Left lung (tissue), 10 donors: ENCODE measurements around the gene KLC1. TPM values are rescaled to one million over a fixed set of nuclear protein-coding genes. Genes with fewer than 3 reads are reported as not detected.

ENCODE experiments used
- ATAC-seq: fragments of 200-7000 bp; cut with Tn5 transposase; one replicate; pipeline ENCODE4 v1.9.1; 2020; ENCODE audit warnings: moderate library complexity
- DNase-seq, 4 donors: peaks; one replicate each; pipeline ENCODE4 v3.0.0-alpha.2; 2013 to 2020
- H3K27ac ChIP-seq, 2 donors: fragments of 200-600 bp; sonication (generic) in 1 of 2; one replicate each; pipeline versions ENCODE4 v1.5.0 to v1.8.0; 2020 to 2021
- H3K27me3 ChIP-seq, 2 donors: fragments of 200-600 bp; sonication (generic) in 1 of 2; one replicate each; pipeline versions ENCODE4 v1.5.0 to v1.8.0; 2020 to 2021
- H3K36me3 ChIP-seq, 2 donors: fragments of 200-600 bp; sonication (generic) in 1 of 2; one replicate each; pipeline versions ENCODE4 v1.5.0 to v1.8.0; 2020 to 2021
- H3K4me1 ChIP-seq, 2 donors: fragments of 200-600 bp; one replicate each; pipeline ENCODE4 v1.8.0; 2021
- H3K4me3 ChIP-seq, 2 donors: fragments of 200-600 bp; sonication (generic) in 1 of 2; one replicate each; pipeline versions ENCODE4 v1.5.0 to v1.8.0; 2020 to 2021; ENCODE audit warnings: mild to moderate bottlenecking in 1 of 2
- H3K9me3 ChIP-seq, 2 donors: fragments of 200-600 bp; sonication (generic) in 1 of 2; one replicate each; pipeline versions ENCODE4 v1.5.0 to v1.8.0; 2020 to 2021
- intact Hi-C, 2 donors: fragments of 100-400 bp; cut with DNase I; formaldehyde crosslinking; loops; one replicate each; pipeline versions ENCODE4 v1.11.2 to v1.14.2; 2022
- polyA plus RNA-seq, 6 donors: library from polyadenylated mRNA; unstranded; fragments of 120-200 nt; gene quantifications; one replicate each; pipeline ENCODE4 v1.2.1, GENCODE V29; 2013; ENCODE audit not compliant: insufficient read length in 6 of 6
- total RNA-seq, 2 donors: library from RNA; stranded (reverse); fragmentation: NEBNext Ultra II Directional; extraction: Animal tissue kit (Norgen Biotek cat#: 25700); gene quantifications; one replicate each; pipeline ENCODE4 v1.2.1, GENCODE V29; 2021
- TF ChIP-seq, protein P1 (sequence below), 2 donors: fragments of 200-600 bp; sonication (generic) in 1 of 2; IDR thresholded peaks; one replicate each; pipeline versions ENCODE4 v1.5.0 to v1.8.0; 2021; ENCODE audit warnings: antibody characterized with exemption in 2 of 2
- donor health status: DM: no; HTN: yes; CAD: no.
- donor health status: DM: no; HTN: no; CAD: no.

Gene KLC1
- total and polyA plus RNA-seq, 8 donors = 126 to 185 (median 156) TPM

GRCh38 chr14:103683139-103683538, 54.1 kb downstream of the KLC1 start:
- ATAC-seq (no peak), DNase-seq (no peak)
- H3K9me3 ChIP-seq = no peaks in the 10 kb centered on the region
- no peak overlapping the region for H3K4me3 ChIP-seq
- no peaks in the 10 kb centered on the region for H3K4me1 ChIP-seq
- intact Hi-C loops = no loop called here
- peaks cover 3 to 100% of the 10 kb centered on the region in 2 donors for H3K36me3 ChIP-seq
- H3K27ac ChIP-seq = no peak overlapping the region
- H3K27me3 ChIP-seq = no peaks in the 10 kb centered on the region
- TF ChIP-seq, protein P1, sequence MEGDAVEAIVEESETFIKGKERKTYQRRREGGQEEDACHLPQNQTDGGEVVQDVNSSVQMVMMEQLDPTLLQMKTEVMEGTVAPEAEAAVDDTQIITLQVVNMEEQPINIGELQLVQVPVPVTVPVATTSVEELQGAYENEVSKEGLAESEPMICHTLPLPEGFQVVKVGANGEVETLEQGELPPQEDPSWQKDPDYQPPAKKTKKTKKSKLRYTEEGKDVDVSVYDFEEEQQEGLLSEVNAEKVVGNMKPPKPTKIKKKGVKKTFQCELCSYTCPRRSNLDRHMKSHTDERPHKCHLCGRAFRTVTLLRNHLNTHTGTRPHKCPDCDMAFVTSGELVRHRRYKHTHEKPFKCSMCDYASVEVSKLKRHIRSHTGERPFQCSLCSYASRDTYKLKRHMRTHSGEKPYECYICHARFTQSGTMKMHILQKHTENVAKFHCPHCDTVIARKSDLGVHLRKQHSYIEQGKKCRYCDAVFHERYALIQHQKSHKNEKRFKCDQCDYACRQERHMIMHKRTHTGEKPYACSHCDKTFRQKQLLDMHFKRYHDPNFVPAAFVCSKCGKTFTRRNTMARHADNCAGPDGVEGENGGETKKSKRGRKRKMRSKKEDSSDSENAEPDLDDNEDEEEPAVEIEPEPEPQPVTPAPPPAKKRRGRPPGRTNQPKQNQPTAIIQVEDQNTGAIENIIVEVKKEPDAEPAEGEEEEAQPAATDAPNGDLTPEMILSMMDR (IDR thresholded peaks at IDR 0.05) = no peak

DNA sequence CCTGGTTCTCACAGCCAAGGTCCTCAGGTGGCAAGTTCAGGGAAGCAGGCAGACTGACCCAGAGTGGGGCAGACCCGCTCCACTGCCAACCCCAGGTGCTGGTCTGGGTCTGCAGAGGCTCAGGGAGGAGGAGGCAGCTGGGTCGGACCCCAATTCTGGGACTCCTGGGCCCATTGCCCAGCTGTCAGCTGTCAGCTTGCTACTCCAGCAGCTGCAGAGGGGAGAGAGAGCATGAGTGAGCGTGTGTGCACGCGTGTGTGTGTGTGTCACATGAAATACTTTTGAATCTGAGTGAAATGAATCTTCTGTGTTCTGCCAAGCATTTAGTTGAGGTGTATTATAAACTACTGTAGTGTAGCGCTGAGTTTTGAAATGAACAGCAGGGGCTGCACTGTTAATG, 55.5 kb downstream of the KLC1 start:
- TF ChIP-seq, protein P1 (IDR thresholded peaks at IDR 0.05) = no peak

GRCh38 chr14:103684871-103685270, 55.9 kb downstream of the KLC1 start:
- H3K36me3 ChIP-seq = peaks cover 0 to 100% of the 10 kb centered on the region in 2 donors

More for the DNA sequence above, 55.5 kb downstream of the KLC1 start:
- intact Hi-C loops = no loop called here
- Histone ChIP-seq H3K27me3 (no peaks in the 10 kb centered on the region), H3K9me3 (no peaks in the 10 kb centered on the region), H3K27ac (no peak overlapping the region), H3K4me3 (no peak overlapping the region), H3K4me1 (no peaks in the 10 kb centered on the region), H3K36me3 (peaks cover 2 to 100% of the 10 kb centered on the region in 2 donors)
- ATAC-seq (no peak), DNase-seq (no peak)

GRCh38 chr14:103685276-103686211, 56.5 kb downstream of the KLC1 start:
- TF ChIP-seq, protein P1 (IDR thresholded peaks at IDR 0.05) = no peak
- H3K36me3 ChIP-seq = peaks cover 0 to 95% of the 10 kb centered on the region in 2 donors
- intact Hi-C loops = no loop called here

More at GRCh38 chr14:103684871-103685270, 55.9 kb downstream of the KLC1 start:
- DNase-seq (no peak), ATAC-seq (no peak)
- intact Hi-C loops = no loop called here
- Histone ChIP-seq H3K9me3 (no peaks in the 10 kb centered on the region), H3K27ac (no peak overlapping the region), H3K27me3 (no peaks in the 10 kb centered on the region), H3K4me3 (no peak overlapping the region), H3K4me1 (no peaks in the 10 kb centered on the region)
- TF ChIP-seq, protein P1 (IDR thresholded peaks at IDR 0.05) = no peak

DNA sequence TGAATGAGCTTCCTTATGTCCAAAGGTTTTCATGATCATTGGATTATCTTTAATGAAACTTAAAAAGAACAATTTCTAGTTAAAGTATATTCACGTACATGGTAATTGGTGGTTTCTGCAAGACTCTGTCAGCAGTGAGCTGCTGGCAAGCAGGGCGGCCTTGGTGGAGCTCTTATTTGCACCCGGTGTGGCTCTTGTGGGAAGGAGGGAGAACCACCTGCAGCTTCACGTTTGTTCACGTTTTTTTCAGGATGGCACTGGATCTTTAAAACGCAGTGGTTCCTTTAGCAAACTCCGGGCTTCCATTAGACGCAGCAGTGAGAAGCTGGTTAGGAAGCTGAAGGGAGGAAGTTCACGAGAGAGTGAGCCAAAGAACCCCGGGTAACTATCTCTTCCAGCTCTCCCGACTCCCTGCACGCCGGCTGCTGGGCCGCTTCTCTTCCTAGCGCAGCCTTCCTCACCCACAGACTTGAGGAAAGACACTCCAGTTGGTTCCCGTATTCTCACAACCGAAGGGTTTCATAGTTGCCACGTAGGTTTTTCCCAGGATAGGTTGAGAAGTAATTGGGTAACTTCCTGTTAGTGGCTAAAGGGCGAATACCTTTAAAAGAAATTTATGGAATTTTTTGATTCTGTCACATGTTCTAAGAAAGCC, 57.9 kb downstream of the KLC1 start:
- no peaks in the 10 kb centered on the region for H3K4me1 ChIP-seq
- TF ChIP-seq, protein P1 (IDR thresholded peaks at IDR 0.05) = no peak
- no peaks in the 10 kb centered on the region for H3K9me3 ChIP-seq
- DNase-seq (no peak), ATAC-seq (no peak)
- intact Hi-C loops = no loop called here
- H3K27ac ChIP-seq = peak overlapping the region in 1 of 2 donors; percentile 3
- H3K27me3 ChIP-seq = no peaks in the 10 kb centered on the region
- no peak overlapping the region for H3K4me3 ChIP-seq
- H3K36me3 ChIP-seq = peaks cover 0 to 92% of the 10 kb centered on the region in 2 donors

More at GRCh38 chr14:103685276-103686211, 56.5 kb downstream of the KLC1 start:
- Histone ChIP-seq H3K9me3 (no peaks in the 10 kb centered on the region), H3K27ac (no peak overlapping the region), H3K27me3 (no peaks in the 10 kb centered on the region), H3K4me1 (no peaks in the 10 kb centered on the region), H3K4me3 (no peak overlapping the region)
- DNase-seq = no peak
- ATAC-seq = no peak
